ENCODE data around the gene COL5A1.

DNA sequence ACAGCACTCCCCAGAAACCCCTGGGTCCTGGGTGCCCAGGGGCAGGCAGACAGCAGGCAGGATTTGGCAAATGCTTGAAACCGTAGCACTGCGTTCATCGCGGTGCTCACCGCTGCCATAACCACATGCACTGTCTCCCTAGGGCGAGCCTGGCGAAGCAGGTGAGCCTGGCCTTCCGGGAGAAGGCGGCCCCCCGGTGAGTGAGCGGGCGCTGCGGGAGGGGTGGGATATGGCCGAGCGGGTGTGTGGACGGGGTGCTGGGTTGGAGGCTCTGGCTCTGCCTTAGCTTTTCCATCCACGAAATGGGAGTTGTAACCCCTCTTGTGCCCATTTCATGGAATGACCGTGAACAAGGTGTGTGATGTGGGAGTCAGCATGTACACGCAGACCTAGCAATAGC is 172.2 kb downstream of the COL5A1 start:
- TF ChIP-seq GATA3 (IDR thresholded peaks at IDR 0.05; ENCODE audit: low read depth, low read length), result no peak
- no peak for TF ChIP-seq GATA2 (IDR thresholded peaks at IDR 0.05; ENCODE audit: low read depth, low read length)

Data from SH-SY5Y (cell line).